ENCODE data around the gene USP7.
A peak's percentile ranks its signal among the peaks of the same experiment; 100 is the strongest.
"Not testable (repeated sequence)": the region's sequence is repeated elsewhere in the genome, so short reads cannot be mapped to it uniquely, and the experiment has no call there.

Gene USP7

DNA sequence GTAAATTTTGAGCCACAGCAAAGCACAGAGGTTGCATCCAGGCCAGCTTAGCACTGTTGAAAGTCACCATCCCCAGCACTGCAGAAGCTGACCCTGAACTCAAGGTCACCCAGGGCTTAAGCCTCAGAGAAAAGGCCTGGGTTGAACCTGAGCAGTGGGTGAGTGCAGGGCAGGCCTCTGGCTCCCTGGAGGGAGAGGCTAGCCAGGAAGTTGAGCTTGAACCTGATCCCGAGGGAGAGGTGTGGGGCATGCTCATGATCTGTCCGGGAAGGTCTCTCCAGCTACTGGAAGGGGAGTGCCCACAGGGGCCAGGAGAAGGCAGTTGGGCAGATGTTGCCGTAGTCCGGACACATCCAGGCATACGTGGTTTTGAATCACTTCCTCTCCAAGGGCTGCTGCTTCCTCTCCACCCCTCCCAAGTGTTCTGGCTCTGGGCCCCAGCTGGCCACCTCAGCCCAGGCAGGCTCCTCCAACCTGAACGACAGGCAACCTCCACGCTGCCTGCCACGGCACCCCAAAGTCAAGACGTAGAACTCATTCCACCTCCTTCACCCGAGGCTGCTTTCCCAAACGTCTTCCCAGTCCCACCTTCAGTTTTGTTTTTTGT, 113.3 kb downstream of the USP7 start:
- Mint-ChIP-seq H3K9me3 (no peaks in the 10 kb centered on the region), H3K4me3 (no peak overlapping the region), H3K27ac (peak overlapping the region; percentile 62), H3K36me3 (peaks cover 10% of the 10 kb centered on the region), H3K27me3 (no peaks in the 10 kb centered on the region), H3K4me1 (peaks cover 14% of the 10 kb centered on the region)

DNA sequence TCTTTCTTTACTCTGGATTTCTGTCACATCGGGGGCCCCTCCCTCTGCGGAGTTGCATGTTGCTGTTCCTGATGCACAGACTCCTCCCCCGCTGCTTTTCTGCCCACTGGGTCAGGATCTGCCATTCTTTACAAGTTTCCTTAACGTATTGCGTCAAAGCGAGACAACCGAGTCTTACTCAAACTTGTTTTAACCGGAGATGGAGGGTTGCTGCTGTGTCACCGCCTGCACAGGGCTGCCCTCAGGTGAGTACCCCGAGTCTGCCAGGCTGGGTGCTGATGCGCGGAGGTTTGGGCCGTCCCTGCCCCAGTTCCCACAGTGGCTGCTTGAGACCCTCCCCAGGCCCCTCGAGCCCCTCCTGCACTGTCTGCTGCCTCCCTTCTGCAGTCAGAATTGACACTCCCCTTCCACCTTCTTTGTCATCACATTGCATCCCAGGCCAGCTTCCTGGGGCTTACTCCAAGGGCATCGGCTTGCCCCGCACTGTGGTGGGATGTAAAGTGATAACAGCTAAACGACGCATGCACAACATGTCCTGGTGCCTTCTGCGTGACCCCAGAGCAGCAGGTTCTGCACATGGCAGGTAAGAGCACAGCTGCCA, 114.2 kb downstream of the USP7 start:
- H3K4me1 Mint-ChIP-seq, result peaks cover 20% of the 10 kb centered on the region
- peaks cover 10% of the 10 kb centered on the region for H3K36me3 Mint-ChIP-seq
- H3K4me3 Mint-ChIP-seq, result no peak overlapping the region
- H3K9me3 Mint-ChIP-seq, result no peaks in the 10 kb centered on the region
- no peak overlapping the region for H3K27ac Mint-ChIP-seq
- H3K27me3 Mint-ChIP-seq, result no peaks in the 10 kb centered on the region

DNA sequence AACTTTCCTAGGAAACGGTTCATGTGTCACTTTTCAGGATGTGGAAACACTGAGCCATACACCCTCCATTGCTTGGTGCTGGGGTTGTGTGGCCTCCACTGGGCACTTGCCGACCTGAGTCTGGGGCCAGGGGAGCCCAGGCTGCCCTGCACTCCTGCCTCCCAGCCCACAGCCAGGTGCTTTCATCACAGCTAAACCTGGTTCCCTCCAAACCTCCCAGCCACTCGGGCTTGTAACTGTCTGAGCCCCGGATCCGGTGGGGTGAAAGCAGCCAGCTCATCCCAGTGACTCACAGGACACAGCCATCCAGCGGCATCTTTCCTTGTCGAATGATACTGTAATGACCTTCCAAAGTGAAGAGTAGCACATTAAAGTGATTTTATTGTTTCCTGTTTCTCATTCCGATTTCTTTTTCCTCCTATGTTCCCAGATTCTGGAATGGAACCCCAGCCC, 114.7 kb downstream of the USP7 start:
- Mint-ChIP-seq H3K4me3 (no peak overlapping the region), H3K27ac (no peak overlapping the region), H3K9me3 (no peaks in the 10 kb centered on the region), H3K36me3 (peaks cover 10% of the 10 kb centered on the region), H3K27me3 (no peaks in the 10 kb centered on the region), H3K4me1 (peaks cover 22% of the 10 kb centered on the region)

DNA sequence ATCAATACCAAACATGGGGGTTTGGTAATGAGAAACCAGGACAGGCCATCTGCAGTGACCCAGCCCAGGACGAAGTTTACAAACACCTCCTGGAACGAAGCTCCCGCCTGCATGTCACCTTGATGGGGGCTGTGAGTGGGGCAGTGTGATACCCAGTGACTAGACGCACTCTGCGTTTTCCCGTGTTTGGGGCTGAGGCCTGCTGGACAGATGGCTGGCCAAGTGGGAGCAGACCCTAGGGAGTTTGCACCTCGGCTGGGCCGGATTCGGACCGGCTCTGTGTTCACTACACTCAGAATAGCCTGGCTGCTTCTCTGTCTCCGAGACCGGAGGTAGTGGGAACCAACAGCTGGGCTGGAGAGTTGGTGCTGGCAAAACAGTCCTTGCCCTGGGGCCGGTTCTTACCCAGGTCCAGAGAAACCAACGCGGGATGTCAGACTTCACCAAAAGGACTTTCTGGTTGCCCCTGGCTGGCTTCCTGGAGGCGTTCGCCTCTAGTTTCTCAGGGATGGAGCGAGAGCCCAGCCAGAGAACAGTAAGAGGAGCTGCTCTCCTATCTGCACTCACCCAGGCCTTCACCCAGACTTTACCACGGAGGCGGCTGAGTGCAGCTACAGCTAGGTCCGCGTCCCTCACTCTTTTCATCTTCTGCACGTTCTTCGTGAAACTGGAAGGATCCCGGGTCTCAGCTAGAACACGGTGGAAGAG, 115.3 kb downstream of the USP7 start:
- Mint-ChIP-seq H3K27me3 (no peaks in the 10 kb centered on the region), H3K9me3 (no peaks in the 10 kb centered on the region), H3K27ac (no peak overlapping the region), H3K4me3 (no peak overlapping the region), H3K4me1 (peaks cover 27% of the 10 kb centered on the region), H3K36me3 (peaks cover 10% of the 10 kb centered on the region)

DNA sequence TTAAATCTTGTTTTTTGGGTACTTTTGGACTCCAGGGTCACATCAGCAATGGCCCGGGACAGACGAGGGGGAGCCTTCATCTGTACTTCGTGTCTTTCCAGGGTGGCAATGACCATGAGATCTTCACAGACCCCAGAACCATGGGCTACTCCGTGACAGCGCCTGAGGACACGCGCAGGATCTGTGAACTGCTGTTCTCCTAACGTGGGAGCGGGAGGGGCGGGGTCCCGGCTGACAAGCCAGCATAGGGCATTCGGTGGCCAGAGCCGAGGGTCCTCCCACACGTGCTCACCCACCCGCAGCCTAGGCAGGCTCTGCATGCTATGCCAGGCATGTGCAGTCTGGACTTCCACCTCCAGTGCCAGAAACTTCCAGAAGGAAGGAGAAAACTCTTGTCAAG, 116.1 kb downstream of the USP7 start:
- peaks cover 5% of the 10 kb centered on the region for H3K36me3 Mint-ChIP-seq
- H3K4me3 Mint-ChIP-seq, result no peak overlapping the region
- H3K27ac Mint-ChIP-seq, result no peak overlapping the region
- peaks cover 27% of the 10 kb centered on the region for H3K4me1 Mint-ChIP-seq
- no peaks in the 10 kb centered on the region for H3K27me3 Mint-ChIP-seq
- H3K9me3 Mint-ChIP-seq, result no peaks in the 10 kb centered on the region

DNA sequence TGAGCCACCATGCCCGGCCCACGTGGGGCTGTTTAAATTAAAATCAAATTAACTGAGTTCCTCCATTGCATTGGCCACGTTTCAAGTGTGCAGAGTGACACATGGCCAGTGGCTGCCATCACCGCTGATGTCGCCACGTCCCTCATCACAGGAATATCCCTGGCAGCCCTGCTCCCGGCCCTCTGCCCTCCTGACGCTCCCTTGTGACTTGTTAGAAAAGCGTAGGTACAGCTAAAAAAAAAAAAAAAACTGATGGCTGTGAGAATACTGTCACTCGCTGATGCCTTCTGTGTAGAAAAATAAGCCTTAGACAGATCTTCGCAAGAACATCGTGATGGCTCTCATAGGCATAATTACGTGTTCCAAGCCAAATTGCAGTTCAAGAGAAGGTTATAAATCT, 116.6 kb downstream of the USP7 start:
- Mint-ChIP-seq H3K27ac (peak overlapping the region; percentile 82), H3K4me1 (peaks cover 32% of the 10 kb centered on the region), H3K27me3 (no peaks in the 10 kb centered on the region), H3K9me3 (no peaks in the 10 kb centered on the region), H3K4me3 (no peak overlapping the region), H3K36me3 (peaks cover 5% of the 10 kb centered on the region)

DNA sequence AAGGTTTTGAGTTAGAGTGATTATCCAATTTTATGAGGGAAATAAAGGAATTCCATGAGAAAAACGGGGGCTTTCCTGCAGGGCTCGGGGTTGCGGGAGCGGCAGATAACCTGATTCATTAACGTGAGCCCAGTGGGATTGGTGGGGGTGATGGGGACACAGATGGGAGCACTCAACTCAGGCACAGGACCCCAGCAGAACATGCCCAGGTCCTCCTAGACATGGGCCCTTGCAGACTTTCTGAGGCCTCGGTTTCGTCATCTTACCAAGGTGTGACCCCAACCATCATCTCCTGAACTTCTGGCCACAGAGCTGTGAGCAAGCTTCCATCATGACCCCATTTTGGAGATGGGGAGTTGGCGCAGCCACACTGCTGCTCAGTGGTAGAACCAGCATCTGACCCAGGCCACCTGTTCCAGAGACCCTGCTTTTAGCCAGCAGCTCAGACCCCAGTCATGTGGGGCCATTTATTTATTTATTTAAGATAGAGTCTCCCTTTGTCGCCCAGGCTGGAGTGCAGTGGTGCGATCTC, 117.2 kb downstream of the USP7 start:
- peaks cover 32% of the 10 kb centered on the region for H3K4me1 Mint-ChIP-seq
- H3K27me3 Mint-ChIP-seq, result no peaks in the 10 kb centered on the region
- no peak overlapping the region for H3K27ac Mint-ChIP-seq
- H3K4me3 Mint-ChIP-seq, result no peak overlapping the region
- H3K9me3 Mint-ChIP-seq, result no peaks in the 10 kb centered on the region
- peaks cover 6% of the 10 kb centered on the region for H3K36me3 Mint-ChIP-seq

DNA sequence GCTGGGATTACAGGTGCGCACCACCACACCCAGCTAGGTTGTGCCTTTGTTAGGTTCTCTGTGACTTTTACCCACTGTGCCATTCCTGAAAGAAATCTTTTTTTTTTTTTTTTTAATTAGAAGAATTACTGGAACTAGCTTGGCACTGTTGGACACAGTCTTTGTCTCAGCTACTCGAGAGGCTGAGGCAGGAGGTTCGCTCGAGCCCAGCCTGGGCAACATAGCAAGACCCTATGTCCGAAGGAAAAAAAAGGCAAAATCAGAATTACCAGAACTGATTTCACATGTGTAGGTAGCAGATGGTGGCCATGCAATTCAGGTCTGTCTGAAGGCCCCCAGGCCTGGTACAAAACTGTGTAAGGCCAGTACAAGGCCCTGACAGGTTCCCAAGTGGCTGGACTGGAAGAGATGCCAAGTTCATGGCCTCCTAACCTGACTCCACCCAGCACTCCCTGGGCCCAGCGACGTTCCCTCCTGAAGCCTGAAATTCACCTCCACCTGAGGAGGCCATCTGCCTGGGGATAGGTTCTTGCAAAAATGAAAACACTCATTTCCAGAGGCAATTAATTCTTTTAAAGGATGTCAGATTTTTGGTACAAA, 117.9 kb downstream of the USP7 start:
- Mint-ChIP-seq H3K27ac (no peak overlapping the region), H3K9me3 (no peaks in the 10 kb centered on the region), H3K4me1 (peaks cover 30% of the 10 kb centered on the region), H3K36me3 (peaks cover 5% of the 10 kb centered on the region), H3K27me3 (no peaks in the 10 kb centered on the region), H3K4me3 (no peak overlapping the region)

DNA sequence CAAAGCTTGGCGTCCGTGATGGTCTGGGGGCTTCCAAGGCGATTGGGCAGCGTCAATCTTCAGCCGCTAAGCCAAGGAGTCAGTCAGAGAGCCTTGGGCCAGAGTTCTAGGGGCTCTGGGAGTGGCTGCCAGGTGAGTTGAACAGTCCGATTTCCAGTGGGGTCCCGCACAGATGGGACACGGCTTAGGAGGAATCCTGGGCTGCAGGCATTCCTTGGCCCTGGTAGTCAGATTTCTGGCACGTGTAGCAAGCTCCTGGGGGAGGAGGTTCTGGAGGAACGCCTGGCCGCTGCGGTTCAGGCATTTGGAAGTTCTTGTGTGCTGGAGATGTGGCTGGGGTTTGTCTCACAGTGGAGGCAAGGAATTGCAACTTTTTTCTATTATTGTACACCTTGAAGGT, 120.4 kb downstream of the USP7 start:
- not testable (repeated sequence) for H3K36me3 Mint-ChIP-seq, H3K27me3 Mint-ChIP-seq, H3K27ac Mint-ChIP-seq, H3K9me3 Mint-ChIP-seq, H3K4me3 Mint-ChIP-seq
- H3K4me1 Mint-ChIP-seq, result peaks cover 24% of the 10 kb centered on the region
